ENCODE results near the gene SHROOM3.
"Not testable (repeated sequence)": the region's sequence is repeated elsewhere in the genome, so short reads cannot be mapped to it uniquely, and the experiment has no call there.

Gene SHROOM3

DNA sequence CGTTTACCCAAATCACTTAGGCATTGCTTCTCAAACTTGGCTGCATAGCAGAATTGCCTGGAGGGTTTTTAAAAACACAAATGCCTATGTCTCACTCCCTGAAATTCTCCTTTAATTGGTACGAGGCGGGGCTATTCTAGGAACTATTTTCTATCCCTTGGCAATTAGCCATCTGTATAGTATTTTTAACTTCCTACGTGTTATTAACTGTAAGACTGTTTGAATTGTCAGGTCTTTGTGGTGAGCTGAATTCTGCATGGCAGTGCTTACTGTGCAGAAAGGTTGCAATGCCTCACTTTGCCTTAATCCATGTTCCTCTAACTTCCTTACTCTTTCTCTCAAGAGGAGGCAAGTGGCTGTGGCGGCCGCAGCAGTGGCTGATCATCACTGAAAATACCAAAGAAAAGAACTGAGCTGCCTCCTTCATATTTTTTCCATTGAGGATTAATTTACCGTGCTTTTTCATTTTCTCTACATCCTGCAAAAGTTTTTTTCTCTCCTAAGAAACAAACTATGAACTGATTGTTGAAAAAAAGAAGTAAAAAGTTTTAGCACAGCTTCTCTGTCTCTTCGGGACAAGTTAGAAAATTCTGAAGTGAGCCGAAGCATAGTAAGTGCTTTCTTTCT lies at the start of gene SHROOM3:
TSS of gene SHROOM3 (plus strand) at position 329 of the 627 bp plus-strand sequence. CDS start 824 bp downstream, outside the sequence.
- no peak for DNase-seq

DNA sequence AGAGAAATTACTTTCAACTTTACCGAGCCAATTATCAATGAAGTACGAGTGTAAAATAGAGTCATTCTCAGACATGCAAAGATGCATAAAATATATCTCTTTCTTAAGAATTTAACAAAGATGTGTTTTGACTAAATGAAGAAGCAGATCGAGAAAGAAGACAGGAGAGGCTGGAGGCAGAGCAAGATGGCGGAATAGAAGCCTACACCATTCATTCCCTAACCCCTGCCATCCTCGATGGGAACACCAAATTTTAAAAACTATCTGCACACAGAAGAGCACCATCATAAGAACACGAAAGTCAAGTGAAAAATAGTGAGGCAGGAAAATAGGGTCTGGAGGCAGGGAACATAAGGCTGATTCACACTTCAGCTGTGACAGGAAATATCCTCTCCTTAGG lies 49.1 kb upstream of the SHROOM3 start:
- DNase-seq, result no peak

DNA sequence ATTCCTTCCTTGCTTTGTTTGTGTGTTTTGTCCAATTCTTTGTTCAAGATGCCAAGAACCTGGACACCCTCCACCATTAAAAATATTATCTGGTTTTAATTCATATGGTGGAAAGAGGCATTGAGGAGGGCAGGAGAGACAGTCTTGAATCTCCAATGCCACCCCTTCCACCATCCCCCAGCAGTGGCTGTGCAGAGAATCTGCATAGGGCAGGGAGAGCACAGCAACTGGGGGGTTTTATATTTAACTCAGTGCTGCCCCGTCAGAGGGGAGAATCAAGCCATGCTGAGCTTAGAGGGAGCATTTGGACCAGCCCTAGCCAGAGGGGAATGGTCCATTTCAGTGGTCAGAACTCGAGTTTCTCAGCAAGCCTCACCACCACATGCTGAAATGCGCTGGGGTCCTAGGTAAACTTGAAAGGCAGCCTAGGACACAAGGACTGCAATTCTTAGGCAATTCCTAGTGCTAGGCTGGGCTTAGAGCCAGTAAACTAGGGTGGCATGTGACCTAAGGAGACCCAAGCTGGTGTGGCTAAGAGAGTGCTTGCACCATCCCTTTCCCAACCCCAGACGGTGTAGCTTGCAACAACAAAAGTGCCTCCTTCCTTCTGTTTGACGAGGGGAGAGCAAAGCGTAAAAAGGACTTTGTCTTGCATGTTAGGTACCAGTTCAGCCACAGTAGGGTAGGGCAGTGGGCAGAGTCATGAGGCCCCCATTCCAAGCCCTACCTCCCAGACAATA lies 48.3 kb upstream of the SHROOM3 start:
- DNase-seq, result no peak

DNA sequence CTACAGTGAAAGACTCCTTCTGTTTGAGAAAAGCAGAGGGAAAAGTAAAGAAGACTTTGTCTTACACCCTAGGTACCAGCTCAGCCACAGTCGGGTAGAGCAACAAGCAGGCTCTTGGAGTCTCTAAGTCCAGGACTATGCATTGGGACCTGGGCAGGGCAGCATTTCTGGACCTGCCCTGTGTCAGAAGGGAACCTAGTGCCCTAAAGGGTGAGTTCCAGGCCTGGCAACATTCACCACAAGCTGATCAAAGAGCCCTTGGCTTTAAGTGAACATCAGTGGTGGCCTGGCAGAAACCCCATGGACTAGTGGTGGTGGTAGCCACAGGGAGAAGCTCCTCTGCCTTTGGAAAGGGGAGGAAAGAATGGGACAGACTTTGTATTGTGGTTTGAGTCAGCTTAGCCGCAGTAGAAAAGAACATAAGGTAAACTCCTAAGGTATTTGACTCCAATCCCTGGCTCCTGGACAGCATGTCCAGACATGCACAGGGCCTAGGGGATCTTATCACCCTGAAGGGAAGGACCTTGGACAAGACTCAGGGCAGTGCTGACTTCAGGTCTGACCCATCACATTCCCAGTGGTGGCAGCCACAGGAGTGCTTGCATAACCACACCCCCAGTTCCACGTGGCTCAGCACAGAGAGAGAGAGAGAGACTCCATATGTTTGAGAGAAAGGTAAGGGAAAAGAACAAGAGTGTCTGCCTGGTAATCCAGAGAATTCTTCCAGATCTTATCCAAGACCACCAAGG lies 46.7 kb upstream of the SHROOM3 start:
- DNase-seq, result no peak

DNA sequence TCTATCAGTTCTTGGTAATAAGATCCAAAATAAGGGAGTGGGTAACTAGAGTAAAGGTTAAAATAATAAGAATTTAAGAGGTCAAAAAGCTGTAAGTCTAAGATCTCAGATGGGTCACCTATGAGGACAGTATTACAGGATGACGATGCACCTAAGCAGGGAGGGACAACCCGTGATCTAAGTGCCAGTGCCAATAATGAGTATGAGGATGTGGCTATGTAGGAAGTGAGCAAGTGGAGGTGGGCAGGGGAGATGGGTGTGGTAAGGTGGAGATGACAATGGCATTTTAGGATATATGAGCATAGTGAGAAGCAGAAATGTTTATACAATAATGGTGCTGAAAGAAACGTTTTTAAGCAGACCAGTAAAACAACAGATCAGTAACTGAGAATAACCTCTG lies 33.4 kb upstream of the SHROOM3 start:
- no peak for DNase-seq

DNA sequence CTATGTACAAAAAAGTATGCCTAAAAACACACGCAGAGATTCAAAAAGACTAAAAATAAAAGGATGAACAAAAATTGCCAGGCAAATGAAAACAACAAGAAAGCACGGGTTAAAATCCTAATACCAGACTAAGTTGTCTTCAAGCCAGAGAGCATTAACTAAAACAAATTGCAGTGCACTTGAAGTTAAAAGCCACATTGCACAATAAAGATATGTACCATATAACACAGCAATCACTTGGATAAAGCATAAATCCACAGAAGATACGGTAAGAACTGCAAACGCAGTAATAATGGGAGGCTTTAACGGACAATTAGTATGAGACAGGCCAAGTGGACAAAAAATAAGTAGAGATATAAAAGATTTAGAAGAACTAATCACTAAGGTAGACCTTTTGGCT lies 28.9 kb upstream of the SHROOM3 start:
- no peak for DNase-seq

DNA sequence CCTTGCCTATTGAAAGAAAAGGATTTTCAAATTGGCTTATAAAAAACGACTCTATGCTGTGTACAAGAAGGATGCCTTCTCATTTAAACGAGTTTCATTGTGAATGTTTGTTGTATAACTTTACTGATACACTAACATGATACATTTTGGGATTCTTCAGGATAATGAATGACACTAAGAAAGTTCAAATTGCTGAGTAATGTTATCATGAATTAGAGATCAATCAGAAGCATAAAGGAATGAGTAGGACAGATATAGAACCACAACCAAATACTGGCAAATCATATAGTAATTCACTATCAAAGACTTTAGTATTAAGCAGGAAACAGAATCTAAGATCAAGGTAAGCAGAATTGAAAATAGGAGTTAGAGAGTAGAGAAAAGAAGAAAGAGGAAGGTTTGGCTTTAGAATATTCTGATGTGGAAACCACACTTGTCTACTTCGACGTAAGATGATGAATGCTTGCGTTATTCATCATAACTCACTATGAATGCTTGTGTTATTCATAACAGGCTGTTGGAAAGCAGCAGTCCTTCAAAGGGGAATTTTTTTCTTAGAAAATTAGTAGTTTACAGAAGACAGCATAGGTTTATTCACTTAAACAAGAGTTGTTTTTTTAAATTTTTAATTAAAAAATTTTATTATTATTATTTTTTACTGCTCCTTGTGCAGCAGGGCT lies 27.4 kb upstream of the SHROOM3 start:
- DNase-seq, result no peak

DNA sequence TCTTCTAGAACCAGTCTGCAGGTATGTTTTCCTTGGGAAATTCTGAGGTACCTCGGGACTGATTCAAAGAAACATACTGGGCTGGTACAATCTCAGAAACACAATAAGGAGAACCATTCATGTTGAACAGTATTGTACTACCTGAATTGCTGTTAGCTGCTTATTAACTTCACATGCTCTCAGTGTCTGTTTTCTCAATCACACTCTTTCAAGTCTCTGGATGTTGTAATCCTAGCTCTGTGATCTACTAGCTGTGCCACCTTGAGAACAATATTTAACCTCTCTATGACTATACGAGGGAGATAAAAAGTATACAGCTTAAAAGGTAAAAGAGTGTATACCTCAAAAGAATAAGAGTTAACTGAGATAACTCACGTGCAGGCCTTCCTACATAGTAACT lies 24.4 kb upstream of the SHROOM3 start:
- DNase-seq, result no peak

DNA sequence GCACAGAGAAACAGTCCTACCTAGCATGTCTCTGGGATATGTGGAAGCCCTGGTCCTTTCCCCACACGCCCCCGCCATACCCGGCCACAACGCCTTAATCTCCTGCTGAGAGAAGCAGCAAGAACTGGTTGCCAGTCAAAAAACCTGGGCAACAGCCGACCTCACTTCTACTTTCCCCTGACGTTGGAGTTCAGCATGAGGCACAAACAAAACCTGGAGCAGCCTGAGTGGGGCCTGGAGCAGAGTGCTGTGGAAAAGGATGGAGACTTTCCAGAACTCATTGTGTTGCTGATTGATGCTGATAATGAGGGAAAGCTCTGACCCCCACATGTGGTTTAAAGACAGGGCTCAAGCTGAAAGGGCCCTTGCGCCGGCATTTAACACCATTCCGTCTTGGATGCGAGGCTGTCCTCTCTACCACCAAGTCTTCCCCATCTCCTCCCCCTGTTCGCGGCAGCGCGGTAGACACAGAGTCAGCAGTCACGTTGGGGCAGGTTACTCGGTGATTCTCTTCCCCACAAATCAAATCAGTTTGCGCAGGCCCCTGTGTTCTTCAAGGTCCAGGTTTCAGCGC lies 14.8 kb upstream of the SHROOM3 start:
- no peak for DNase-seq

DNA sequence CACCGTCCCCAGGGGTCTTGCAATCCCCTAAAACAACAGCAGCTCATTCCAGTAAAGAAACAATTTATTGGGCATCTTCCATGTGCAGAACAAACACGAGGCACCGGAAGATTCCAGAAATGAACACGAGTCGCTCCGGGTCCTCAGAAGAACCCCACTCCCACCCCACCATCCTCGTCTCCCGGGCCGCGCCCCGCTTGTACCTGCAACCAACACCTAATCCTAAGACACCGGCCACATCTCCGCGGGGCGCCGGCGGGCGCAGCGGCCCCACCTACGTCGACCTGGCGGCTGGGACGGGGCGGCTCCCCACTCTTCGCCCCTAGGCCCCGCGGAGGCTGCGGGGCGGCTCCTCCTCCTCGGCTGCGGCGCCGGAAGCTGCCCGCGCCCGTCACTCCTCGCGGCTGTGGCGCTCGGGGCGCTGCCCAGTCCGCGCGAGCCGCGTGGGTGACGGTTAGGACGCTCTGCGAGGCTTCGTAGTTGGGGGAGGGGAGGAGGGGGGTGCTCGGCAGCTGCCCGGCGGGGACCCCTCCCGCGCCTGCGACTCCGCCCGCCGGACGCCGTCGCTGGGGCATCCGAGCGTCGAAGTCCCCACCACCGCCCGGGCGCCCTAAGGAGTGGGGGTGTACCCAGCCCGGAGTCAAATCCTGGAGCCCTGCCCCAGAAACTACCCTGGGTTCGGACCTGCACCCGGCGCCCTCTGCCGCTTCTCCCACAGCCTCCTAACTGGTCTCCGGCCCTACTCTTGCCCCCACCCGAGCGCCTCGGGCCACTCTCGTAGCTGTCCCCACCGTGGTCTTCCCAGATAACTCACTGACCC lies 14.1 kb upstream of the SHROOM3 start, which contains the start of gene CCDC158:
TSS of gene CCDC158 (minus strand) at position 380 of the 820 bp plus-strand sequence. CDS start 17,934 bp downstream, outside the sequence.
- DNase-seq, result no peak

DNA sequence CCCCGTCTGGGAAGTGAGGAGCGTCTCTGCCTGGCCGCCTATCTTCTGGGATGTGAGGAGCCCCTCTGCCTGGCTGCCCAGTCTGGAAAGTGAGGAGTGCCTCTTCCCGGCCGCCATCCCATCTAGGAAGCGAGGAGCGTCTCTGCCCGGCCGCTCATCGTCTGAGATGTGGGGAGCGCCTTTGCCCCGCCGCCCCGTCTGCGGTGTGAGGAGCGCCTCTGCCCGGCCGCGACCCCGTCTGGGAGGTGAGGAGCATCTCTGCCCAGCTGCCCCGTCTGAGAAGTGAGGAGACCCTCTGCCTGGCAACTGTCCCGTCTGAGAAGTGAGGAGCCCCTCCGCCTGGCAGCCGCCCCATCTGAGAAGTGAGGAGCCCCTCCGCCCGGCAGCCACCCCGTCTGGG lies 11.9 kb upstream of the SHROOM3 start:
- DNase-seq, result not testable (repeated sequence)

DNA sequence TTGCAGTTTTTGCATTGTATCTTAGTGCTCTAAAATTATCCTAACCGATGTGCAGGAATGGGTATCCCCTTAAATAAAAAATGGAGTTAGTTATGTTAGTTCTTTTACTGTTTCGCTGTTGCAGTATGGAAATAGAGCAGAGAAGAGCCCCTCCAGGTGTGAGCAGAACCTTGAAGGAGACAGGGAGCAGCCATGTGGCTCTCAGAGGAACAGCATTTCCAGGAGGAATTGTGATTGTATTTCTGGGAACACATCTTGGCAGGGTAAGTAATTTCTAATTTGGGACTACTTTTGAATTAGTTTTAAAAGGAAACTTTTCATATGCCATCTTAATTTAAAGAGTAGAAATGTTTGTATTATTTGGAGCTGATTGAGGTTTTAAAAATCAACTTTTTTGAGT lies 8.8 kb upstream of the SHROOM3 start:
- DNase-seq, result no peak

DNA sequence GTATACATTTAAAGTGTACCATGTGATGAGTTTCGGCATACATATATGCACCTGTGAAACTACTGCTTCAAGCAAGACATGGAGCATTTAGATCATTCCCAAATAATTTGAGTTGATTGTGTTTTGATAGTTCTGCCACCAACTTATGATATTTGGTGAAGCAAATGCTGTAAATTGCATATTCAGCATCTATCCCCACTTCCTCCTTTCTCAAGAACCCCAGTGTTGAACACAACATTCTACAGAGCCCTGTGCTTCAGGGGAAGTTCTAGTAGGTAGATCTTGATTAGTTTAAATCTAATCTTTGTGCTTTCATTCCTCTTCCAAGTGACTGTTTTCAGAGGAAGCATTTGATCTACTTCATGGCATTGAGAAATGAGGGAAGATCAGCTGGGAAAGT lies 5.4 kb upstream of the SHROOM3 start:
- no peak for DNase-seq

DNA sequence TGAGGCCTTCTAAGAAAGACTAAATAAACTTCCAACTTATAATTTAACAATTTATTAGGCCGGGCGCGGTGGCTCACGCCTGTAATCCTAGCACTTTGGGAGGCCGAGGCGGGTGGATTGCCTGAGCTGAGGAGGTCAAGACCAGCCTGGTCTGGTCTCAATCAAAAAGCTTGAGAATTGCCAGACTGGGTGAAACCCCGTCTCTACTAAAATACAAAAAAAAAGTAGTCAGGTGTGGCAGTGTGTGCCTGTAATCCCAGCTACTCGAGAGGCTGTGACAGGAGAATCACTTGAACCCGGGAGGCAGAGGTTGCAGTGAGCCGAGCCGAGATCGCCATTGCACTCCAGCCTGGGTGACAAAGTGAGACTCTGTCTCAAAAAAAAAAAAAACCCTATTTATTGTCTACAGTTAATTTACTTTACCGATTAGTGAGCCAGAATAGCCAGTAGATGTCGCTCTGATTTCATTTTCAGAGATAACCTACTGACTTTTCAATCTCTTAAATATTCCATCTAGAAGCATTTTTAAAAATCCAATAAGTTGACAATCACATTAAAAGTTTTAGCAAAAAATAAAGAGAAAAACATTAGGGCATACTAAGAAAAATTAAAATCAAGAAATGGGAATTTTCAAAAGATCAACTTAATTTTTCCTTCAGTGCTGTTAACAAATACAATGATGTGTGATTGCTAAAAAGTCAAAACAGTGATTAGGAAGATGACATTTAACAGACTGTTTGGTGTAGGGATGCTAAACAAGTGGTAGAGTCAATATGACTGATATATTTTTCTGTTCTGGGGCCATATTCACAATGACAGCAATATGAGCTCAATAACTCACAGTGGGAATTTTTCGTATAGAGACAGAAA lies 4.3 kb upstream of the SHROOM3 start:
- DNase-seq, result no peak

DNA sequence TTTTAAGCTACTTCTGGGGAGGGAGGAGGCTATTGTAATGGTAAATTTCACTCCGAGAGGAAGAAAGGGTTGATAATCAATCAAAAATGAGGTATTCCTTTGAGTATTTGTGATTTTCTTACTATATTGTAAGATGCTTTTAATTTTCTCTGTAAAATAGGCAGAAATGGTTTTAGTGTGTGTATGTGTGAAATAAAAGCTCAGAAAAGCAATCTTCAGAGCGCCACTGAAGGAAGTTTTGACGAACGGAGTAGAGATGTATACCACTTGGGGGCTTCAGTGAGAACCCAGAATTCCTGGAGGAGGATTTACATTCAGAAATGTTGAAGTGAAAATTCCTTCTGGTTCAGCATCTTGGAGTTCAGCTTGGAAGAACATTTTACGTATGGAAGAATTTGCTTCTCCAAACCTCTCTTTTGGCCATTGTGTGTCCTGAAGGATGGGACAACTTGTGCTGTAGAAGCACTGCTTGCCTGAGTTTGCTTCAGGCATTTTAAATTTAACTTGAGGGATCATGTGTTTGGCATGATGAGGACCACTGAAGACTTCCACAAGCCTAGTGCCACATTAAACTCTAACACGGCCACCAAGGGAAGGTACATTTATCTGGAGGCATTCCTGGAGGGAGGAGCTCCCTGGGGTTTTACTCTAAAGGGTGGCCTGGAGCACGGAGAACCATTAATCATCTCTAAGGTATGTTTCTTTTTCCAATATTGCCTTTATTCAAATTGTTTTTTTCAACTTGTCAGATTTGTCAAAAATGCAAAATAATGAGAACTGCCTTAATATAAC lies 695 bp downstream of the SHROOM3 start:
- DNase-seq, result no peak

DNA sequence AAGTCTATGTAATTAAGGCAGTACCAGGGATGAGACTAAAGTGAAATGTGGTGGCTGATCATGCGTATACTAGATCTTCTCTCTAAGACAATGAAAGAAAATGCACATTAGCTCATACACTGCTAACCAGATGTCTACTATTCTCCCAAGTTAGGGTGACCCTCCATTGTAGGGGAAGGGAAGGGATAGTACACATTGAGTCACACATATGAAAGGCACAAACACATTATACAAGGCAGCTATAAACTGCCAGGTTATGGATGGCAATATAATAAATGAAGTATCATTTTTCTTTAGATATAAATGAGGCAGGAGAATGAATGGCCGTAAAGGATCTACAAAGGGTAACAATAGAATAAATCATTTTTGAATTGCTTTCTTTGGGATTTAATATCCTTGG lies 4.5 kb downstream of the SHROOM3 start:
- DNase-seq, result no peak

DNA sequence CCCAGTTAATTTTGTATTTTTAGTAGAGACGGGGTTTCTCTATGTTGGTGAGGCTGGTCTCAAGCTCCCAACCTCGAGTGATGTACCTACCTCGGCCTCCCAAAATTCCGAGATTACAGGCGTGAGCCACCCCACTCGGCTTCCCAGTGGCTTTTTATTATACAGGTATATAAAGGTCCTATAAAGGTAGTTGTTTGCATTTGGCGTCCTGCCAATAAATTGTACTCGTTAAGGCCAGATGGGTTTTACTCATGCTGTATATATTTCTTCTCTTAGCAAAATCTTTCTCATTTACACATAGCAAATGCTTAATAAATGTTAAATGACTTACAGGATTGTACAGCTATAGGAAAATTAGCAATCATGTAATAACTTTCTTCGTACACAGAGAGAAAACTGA lies 6.9 kb downstream of the SHROOM3 start:
- DNase-seq, result no peak

DNA sequence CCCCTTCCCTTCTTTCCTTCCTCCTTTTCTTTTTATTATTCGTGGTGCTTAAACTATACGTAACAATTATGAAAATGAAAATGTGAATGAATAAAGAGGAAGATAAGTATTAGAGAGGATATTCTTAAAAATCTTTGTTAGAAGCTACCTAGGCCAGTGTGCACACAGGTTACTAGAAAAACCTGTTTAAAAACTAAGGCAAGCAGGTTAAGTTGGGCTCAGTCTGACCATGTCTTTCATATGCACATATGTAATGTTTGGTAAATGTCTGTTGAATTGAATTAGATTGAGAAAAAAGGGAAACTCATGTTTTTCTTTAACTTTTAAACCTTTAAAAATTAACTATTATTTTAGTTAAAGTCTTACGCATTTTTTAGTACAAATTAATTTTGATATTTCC lies 7.8 kb downstream of the SHROOM3 start:
- no peak for DNase-seq

DNA sequence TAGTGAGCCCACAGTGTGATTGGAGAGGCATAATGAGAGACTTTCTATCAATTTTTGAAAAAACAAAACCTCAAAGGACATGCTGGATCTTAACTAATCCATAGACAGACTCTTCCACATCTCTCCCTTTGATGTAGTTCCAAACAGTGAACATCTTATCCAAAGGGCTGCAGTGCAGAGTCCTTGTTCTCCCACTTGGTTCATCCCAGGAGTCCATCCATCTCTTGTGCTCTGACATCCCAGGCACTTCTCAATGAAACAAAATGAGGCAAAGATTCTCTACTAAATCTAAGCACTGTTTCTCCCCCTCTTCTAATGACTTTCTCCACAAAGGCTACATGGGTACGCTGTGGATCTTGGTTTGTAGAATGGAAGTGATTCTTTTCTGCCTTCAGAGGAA lies 8.3 kb downstream of the SHROOM3 start:
- no peak for DNase-seq

DNA sequence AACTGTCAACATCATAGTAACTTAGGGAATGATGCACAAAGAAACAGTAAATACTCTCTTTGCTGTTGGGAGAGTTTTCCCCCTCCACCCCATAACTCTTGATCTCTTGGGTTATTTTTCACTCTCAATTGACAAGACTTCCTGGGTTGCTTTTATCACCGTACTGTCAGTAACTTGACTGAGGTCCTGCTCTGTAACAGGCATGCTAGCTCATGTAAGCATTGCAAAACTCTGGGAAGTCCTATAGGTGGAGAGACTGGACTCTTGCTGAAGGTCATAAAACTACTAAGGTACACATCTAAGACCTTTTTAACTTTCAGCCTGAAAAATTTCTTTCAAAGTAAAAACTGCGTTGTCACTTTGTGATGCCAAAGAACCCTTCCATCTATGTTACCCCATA lies 10.9 kb downstream of the SHROOM3 start:
- DNase-seq, result no peak

Measured in stimulated activated CD4-positive, alpha-beta T cell treated with anti-CD3 and anti-CD28 coated beads, Interleukin-1b, Interleukin-23, amount 100 ng/mL, for 48 hours (primary cell).